CD4-positive, alpha-beta memory T cell (primary cell): Measurements from ENCODE around the gene GPR18. TPM values are rescaled to one million over a fixed set of nuclear protein-coding genes. Genes with fewer than 3 reads are reported as not detected.

Experiments used
- CTCF ChIA-PET: fragments of 350-600 bp; sonication (Branson Sonifier 250); formaldehyde crosslinking; loops from one replicate; lab custom pipeline; 2021; ENCODE audit warnings: inconsistent platforms; ENCODE audit not compliant: partially characterized antibody; lab: Charles Lee
- POLR2A ChIA-PET: fragments of 350-600 bp; sonication (Branson Sonifier 250); formaldehyde crosslinking; loops from one replicate; lab custom pipeline; 2021; ENCODE audit not compliant: partially characterized antibody; lab: Charles Lee
- DNase-seq, 5 donors: peaks; one replicate each; pipeline versions ENCODE4 v3.0.0 to v3.0.0-alpha.2; 2020 to 2022; ENCODE audit warnings: mixed read lengths in 1 of 5
- H3K27ac ChIP-seq: one replicate; pipeline ENCODE4 v1.7.0; 2013; ENCODE audit warnings: low read depth, low read length
- H3K27me3 ChIP-seq: 2 replicates; pipeline ENCODE4 v1.7.0; 2013; ENCODE audit warnings: mild to moderate bottlenecking, low read length, moderate library complexity; ENCODE audit not compliant: insufficient read depth
- H3K36me3 ChIP-seq: 2 replicates; pipeline ENCODE4 v1.7.0; 2013; ENCODE audit warnings: mild to moderate bottlenecking, low read length, moderate library complexity; ENCODE audit not compliant: insufficient read depth
- H3K4me1 ChIP-seq: 2 replicates; pipeline ENCODE4 v1.7.0; 2013; ENCODE audit warnings: mild to moderate bottlenecking, low read length, moderate library complexity; ENCODE audit not compliant: insufficient read depth
- H3K4me3 ChIP-seq, 2 donors: one replicate each; pipeline ENCODE4 v1.7.0; 2013; ENCODE audit warnings: low read length in 2 of 2, mild to moderate bottlenecking in 1 of 2
- H3K9me3 ChIP-seq, 2 donors: one replicate each; pipeline ENCODE4 v1.7.0; 2013; ENCODE audit warnings: low read length in 2 of 2, control low read depth in 1 of 2; ENCODE audit not compliant: control insufficient read depth in 1 of 2
- H3K27ac Mint-ChIP-seq, 7 donors: one replicate each; pipeline ENCODE4 v1.8.0; 2020 to 2021; ENCODE audit warnings: mixed read lengths in 7 of 7, mild to moderate bottlenecking in 6 of 7, inconsistent platforms in 3 of 7, moderate library complexity in 3 of 7
- H3K27me3 Mint-ChIP-seq, 2 donors: one replicate each; pipeline ENCODE4 v1.8.0; 2020 to 2021; ENCODE audit warnings: mixed read lengths in 2 of 2
- H3K36me3 Mint-ChIP-seq, 2 donors: one replicate each; pipeline ENCODE4 v1.8.0; 2020 to 2021; ENCODE audit warnings: mixed read lengths in 2 of 2, inconsistent platforms in 1 of 2, mild to moderate bottlenecking in 1 of 2
- H3K4me1 Mint-ChIP-seq, 4 donors: one replicate each; pipeline ENCODE4 v1.8.0; 2020 to 2021; ENCODE audit warnings: mixed read lengths in 4 of 4, mild to moderate bottlenecking in 1 of 4
- H3K4me3 Mint-ChIP-seq, 8 donors: one replicate each; pipeline ENCODE4 v1.8.0; 2020 to 2021; ENCODE audit warnings: mixed read lengths in 8 of 8, mild to moderate bottlenecking in 7 of 8, moderate library complexity in 6 of 8, inconsistent platforms in 3 of 8
- H3K9me3 Mint-ChIP-seq, 8 donors: one replicate each; pipeline ENCODE4 v1.8.0; 2020 to 2021; ENCODE audit warnings: mixed read lengths in 8 of 8, mild to moderate bottlenecking in 5 of 8, inconsistent platforms in 3 of 8, moderate library complexity in 1 of 8
- intact Hi-C: fragments of 100-400 bp; cut with micrococcal nuclease; formaldehyde crosslinking; loops from one replicate; pipeline ENCODE4 v1.15.1; 2023
- polyA plus RNA-seq, 2 donors: library from polyadenylated mRNA; unstranded; fragments of 300-500 nt; fragmentation: Illumina TruSeq; gene quantifications; one replicate each; pipeline ENCODE4 v1.2.3, GENCODE V29; 2021
- total RNA-seq, 2 experiments: library from RNA; stranded (reverse); gene quantifications; one replicate each; pipeline ENCODE4 v1.2.3, GENCODE V29; 2021

The GPR18 gene
- total and polyA plus RNA-seq, 4 experiments from 2014 or later: 21.5 to 29.5 (median 22.9) TPM

DNA sequence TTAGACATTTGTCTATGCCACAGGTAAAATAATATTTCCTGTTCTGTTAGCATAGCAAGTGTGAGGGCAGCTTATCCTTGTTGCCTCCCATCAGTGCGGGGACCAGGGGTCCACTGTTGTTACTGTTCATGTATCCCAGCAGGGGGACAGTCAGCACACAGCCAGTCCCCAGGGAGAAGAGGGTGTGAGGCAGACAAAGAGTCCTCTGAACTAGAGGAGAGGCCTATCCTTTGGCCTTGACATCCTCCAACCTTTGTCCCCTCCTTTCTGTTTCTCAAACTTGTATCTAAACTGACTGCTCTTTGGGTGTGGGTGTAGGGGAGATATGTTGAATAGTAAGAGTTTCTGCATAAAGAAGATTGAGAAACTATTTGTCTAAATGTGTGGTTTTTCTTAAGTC is 2.9 kb upstream of the GPR18 start:
- ChIA-PET CTCF (interaction anchor here (1.4 to 2.8 kb wide), 8 partner anchors 8 to 175 kb away, joined by 3 to 26 read pairs (median 7); no protein-coding TSS in a partner anchor), POLR2A (interaction anchor here (0.7 to 2.7 kb wide), 4 partner anchors 21 to 60 kb away, joined by 3 to 30 read pairs (median 4); partner anchors contain the start of gene UBAC2)
- Mint-ChIP-seq H3K9me3 (peaks cover 0 to 2% (median 0%) of the 10 kb centered on the region in 8 donors), H3K27ac (peak overlapping the region; percentile 30 to 84 (median 48)), H3K4me1 (peaks cover 49 to 85% (median 63%) of the 10 kb centered on the region in 4 donors), H3K36me3 (peaks cover 0 to 27% of the 10 kb centered on the region in 2 donors), H3K27me3 (no peaks in the 10 kb centered on the region), H3K4me3 (no peak overlapping the region)
- H3K4me1 ChIP-seq: peaks cover 65% of the 10 kb centered on the region
- H3K9me3 ChIP-seq: no peaks in the 10 kb centered on the region
- intact Hi-C loops: loop anchor here (10.0 kb wide), 2 partner anchors 356 to 1254 kb away; no protein-coding TSS in a partner anchor
- H3K4me3 ChIP-seq: no peak overlapping the region
- no peaks in the 10 kb centered on the region for H3K36me3 ChIP-seq
- no peak overlapping the region for H3K27ac ChIP-seq
- DNase-seq: no peak
- no peaks in the 10 kb centered on the region for H3K27me3 ChIP-seq

- peaks cover 67% of the 10 kb centered on the region for H3K4me1 ChIP-seq
- H3K4me3 ChIP-seq: no peak overlapping the region
- CTCF ChIA-PET: interaction anchor here (0.5 to 2.8 kb wide), 15 partner anchors 9 to 176 kb away, joined by 3 to 26 read pairs (median 4); no protein-coding TSS in a partner anchor
- no peaks in the 10 kb centered on the region for H3K27me3 Mint-ChIP-seq
- H3K36me3 Mint-ChIP-seq: peaks cover 5 to 30% of the 10 kb centered on the region in 2 donors
- intact Hi-C loops: loop anchor here (10.0 kb wide), 2 partner anchors 355 to 1255 kb away; no protein-coding TSS in a partner anchor
- no peaks in the 10 kb centered on the region for H3K9me3 ChIP-seq
- no peaks in the 10 kb centered on the region for H3K27me3 ChIP-seq
- POLR2A ChIA-PET: interaction anchor here (0.8 to 2.7 kb wide), 5 partner anchors 10 to 127 kb away, joined by 3 to 30 read pairs (median 3); partner anchors contain the start of gene UBAC2
- H3K27ac ChIP-seq: peak overlapping the region; percentile 12
- peaks cover 47 to 86% (median 61%) of the 10 kb centered on the region in 4 donors for H3K4me1 Mint-ChIP-seq
- peak overlapping the region; percentile 16 to 95 (median 65) for H3K4me3 Mint-ChIP-seq
- H3K9me3 Mint-ChIP-seq: peaks cover 0 to 2% (median 0%) of the 10 kb centered on the region in 8 donors
- DNase-seq: no peak
- peaks cover 5% of the 10 kb centered on the region for H3K36me3 ChIP-seq
- peak overlapping the region; percentile 48 to 95 (median 92) for H3K27ac Mint-ChIP-seq
Observed at GRCh38 chr13:99260216-99260615, 2.0 kb upstream of the GPR18 start.

- Mint-ChIP-seq H3K9me3 (peaks cover 0 to 2% (median 0%) of the 10 kb centered on the region in 8 donors), H3K36me3 (peaks cover 15 to 39% of the 10 kb centered on the region in 2 donors), H3K27me3 (no peaks in the 10 kb centered on the region), H3K27ac (peak overlapping the region; percentile 84 to 96 (median 94)), H3K4me1 (peaks cover 49 to 86% (median 61%) of the 10 kb centered on the region in 4 donors), H3K4me3 (peak overlapping the region; percentile 70 to 98 (median 94))
- peaks cover 61% of the 10 kb centered on the region for H3K4me1 ChIP-seq
- H3K9me3 ChIP-seq: no peaks in the 10 kb centered on the region
- intact Hi-C loops: loop anchor here (1.0 to 5.0 kb wide), 2 partner anchors 58 to 172 kb away; no protein-coding TSS in a partner anchor
- ChIA-PET POLR2A (interaction anchor here (0.5 to 4.7 kb wide), 21 partner anchors 9 to 237 kb away, joined by 3 to 152 read pairs (median 5); partner anchors contain the start of gene UBAC2), CTCF (interaction anchor here (0.8 to 5.1 kb wide), 16 partner anchors 8 to 243 kb away, joined by 3 to 77 read pairs (median 7); partner anchors contain the start of genes TM9SF2 and UBAC2)
- H3K36me3 ChIP-seq: peaks cover 11% of the 10 kb centered on the region
- H3K27ac ChIP-seq: peak overlapping the region; percentile 60
- H3K27me3 ChIP-seq: no peaks in the 10 kb centered on the region
- peak in 4 of 5 donors; percentile 38 to 60 (median 56) for DNase-seq
- H3K4me3 ChIP-seq: peak overlapping the region; percentile 25 to 52
Observed at GRCh38 chr13:99258946-99259345, 767 bp upstream of the GPR18 start.

- Histone ChIP-seq H3K27ac (peak overlapping the region; percentile 60), H3K4me1 (peaks cover 50% of the 10 kb centered on the region), H3K27me3 (no peaks in the 10 kb centered on the region), H3K36me3 (peaks cover 11% of the 10 kb centered on the region), H3K4me3 (peak overlapping the region in 1 of 2 donors; percentile 39), H3K9me3 (no peaks in the 10 kb centered on the region)
- H3K4me1 Mint-ChIP-seq: peaks cover 44 to 78% (median 56%) of the 10 kb centered on the region in 4 donors
- peaks cover 0 to 2% (median 0%) of the 10 kb centered on the region in 8 donors for H3K9me3 Mint-ChIP-seq
- intact Hi-C loops: loop anchor here (2.0 to 5.0 kb wide), 2 partner anchors 18 to 170 kb away; no protein-coding TSS in a partner anchor
- ChIA-PET CTCF (interaction anchor here (1.1 to 5.1 kb wide), 10 partner anchors 9 to 180 kb away, joined by 3 to 77 read pairs (median 8); partner anchors contain the start of gene UBAC2), POLR2A (interaction anchor here (1.0 to 4.7 kb wide), 17 partner anchors 13 to 244 kb away, joined by 3 to 152 read pairs (median 5); partner anchors contain the start of genes TM9SF2 and UBAC2)
- H3K27me3 Mint-ChIP-seq: no peaks in the 10 kb centered on the region
- peak overlapping the region in 5 of 7 donors; percentile 25 to 88 (median 77) for H3K27ac Mint-ChIP-seq
- peaks cover 20 to 42% of the 10 kb centered on the region in 2 donors for H3K36me3 Mint-ChIP-seq
- peak overlapping the region; percentile 66 to 91 (median 85) for H3K4me3 Mint-ChIP-seq
- no peak for DNase-seq
Observed at GRCh38 chr13:99257291-99257690, 888 bp downstream of the GPR18 start.

- Mint-ChIP-seq H3K27me3 (no peaks in the 10 kb centered on the region), H3K9me3 (peaks cover 0 to 2% (median 0%) of the 10 kb centered on the region in 8 donors), H3K4me1 (peaks cover 48 to 78% (median 58%) of the 10 kb centered on the region in 4 donors), H3K4me3 (peak overlapping the region; percentile 80 to 91 (median 84)), H3K27ac (peak overlapping the region; percentile 57 to 90 (median 74)), H3K36me3 (peaks cover 26 to 43% of the 10 kb centered on the region in 2 donors)
- ChIA-PET CTCF (interaction anchor here (0.6 to 5.1 kb wide), 11 partner anchors 8 to 387 kb away, joined by 3 to 77 read pairs (median 6); partner anchors contain the start of gene UBAC2), POLR2A (interaction anchor here (0.6 to 4.7 kb wide), 13 partner anchors 9 to 244 kb away, joined by 3 to 152 read pairs (median 5); partner anchors contain the start of genes TM9SF2 and UBAC2)
- Histone ChIP-seq H3K27ac (peak overlapping the region; percentile 39), H3K36me3 (peaks cover 11% of the 10 kb centered on the region), H3K4me3 (peak overlapping the region; percentile 58 to 63), H3K27me3 (no peaks in the 10 kb centered on the region), H3K4me1 (peaks cover 55% of the 10 kb centered on the region), H3K9me3 (no peaks in the 10 kb centered on the region)
- intact Hi-C loops: loop anchor here (1.0 to 5.0 kb wide), 3 partner anchors 18 to 169 kb away; no protein-coding TSS in a partner anchor
- peak in 1 of 5 donors; percentile 38 for DNase-seq
Observed at GRCh38 chr13:99256709-99257108, 1.5 kb downstream of the GPR18 start.

GRCh38 chr13:99256283-99256682 is 1.9 kb downstream of the GPR18 start:
- Histone ChIP-seq H3K4me1 (peaks cover 59% of the 10 kb centered on the region), H3K4me3 (peak overlapping the region in 1 of 2 donors; percentile 63), H3K27me3 (no peaks in the 10 kb centered on the region), H3K9me3 (no peaks in the 10 kb centered on the region), H3K27ac (peak overlapping the region; percentile 39), H3K36me3 (peaks cover 11% of the 10 kb centered on the region)
- peaks cover 49 to 78% (median 60%) of the 10 kb centered on the region in 4 donors for H3K4me1 Mint-ChIP-seq
- DNase-seq: no peak
- ChIA-PET POLR2A (interaction anchor here (0.6 to 4.7 kb wide), 14 partner anchors 10 to 205 kb away, joined by 3 to 152 read pairs (median 4); partner anchors contain the start of gene UBAC2), CTCF (interaction anchor here (0.5 to 5.1 kb wide), 14 partner anchors 8 to 387 kb away, joined by 3 to 77 read pairs (median 4); partner anchors contain the start of gene UBAC2)
- H3K9me3 Mint-ChIP-seq: peaks cover 0 to 2% (median 0%) of the 10 kb centered on the region in 8 donors
- peak overlapping the region; percentile 57 to 90 (median 74) for H3K27ac Mint-ChIP-seq
- peak overlapping the region; percentile 80 to 91 (median 84) for H3K4me3 Mint-ChIP-seq
- peaks cover 28 to 43% of the 10 kb centered on the region in 2 donors for H3K36me3 Mint-ChIP-seq
- H3K27me3 Mint-ChIP-seq: no peaks in the 10 kb centered on the region
- intact Hi-C loops: loop anchor here (1.0 to 5.0 kb wide), 3 partner anchors 17 to 169 kb away; no protein-coding TSS in a partner anchor
